GM18511 (cell line): ENCODE results near the gene TPCN1.

Experiments used
- ATAC-seq: cut with Tn5 transposase; IDR thresholded peaks from one replicate; pipeline ENCODE4 v1.9.1; 2021; ENCODE audit warnings: mild to moderate bottlenecking, moderate library complexity; ENCODE audit not compliant: unreplicated experiment

TPCN1 gene

GRCh38 chr12:113332688-113333417 lies 111.6 kb downstream of the TPCN1 start:
- ATAC-seq = no peak

DNA sequence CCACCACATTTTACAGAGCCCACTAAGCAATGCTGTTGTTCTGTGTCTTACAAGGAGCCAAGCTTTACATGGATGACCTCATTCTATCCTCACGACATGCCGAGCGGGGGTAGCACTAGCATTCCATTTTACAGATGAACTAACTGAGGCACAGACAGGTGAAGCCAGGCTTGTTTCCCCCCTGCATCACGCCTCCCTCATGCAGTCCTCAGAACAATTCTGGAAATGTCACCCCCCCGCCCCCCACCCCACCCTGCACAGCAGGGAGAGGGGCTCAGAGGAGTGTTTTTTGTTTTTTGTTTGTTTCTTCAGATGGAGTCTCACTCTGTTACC lies 112.1 kb downstream of the TPCN1 start:
- no peak for ATAC-seq

DNA sequence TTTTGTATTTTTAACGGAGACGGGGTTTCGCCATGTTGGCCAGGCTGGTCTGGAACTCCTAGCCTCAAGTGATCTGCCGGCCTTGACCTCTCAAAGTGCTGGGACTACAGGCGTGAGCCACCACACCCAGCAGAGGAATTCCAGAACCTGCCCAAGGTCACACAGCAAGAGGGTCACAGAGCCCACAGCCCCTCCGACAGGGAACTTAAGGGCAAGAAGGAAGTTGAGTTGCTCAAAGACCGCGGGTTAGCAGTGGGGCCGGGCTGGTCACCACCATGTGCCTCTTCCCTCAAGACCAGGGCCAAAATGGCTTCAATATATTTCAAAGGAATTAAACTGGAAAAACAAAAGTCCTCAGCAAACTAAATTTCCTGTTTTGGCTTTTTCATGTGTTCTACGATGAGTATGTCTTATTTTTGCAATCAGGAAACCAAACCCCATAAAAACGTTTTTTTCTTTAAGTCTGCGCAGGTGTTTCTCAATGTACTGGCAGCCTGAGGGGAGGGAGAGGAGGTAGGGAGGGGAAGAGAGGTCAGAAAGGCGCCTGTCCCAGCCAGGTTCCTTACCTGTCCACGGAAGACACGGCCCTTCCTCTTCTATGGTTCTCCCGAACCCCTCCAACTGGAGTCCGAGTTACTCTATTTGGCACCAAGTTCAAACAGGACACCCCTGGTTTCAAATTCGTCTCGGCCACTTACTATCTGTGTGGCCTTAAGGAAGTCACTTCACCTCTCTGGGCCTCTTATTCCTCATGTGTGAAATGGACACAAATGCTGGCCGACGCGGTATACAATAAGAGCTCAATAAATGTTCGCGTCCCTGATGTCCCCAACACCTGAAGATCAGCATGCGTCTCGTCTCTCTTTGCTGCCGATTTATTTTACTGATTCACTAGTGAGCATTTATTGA lies 112.9 kb downstream of the TPCN1 start:
- peak; percentile 34 for ATAC-seq

DNA sequence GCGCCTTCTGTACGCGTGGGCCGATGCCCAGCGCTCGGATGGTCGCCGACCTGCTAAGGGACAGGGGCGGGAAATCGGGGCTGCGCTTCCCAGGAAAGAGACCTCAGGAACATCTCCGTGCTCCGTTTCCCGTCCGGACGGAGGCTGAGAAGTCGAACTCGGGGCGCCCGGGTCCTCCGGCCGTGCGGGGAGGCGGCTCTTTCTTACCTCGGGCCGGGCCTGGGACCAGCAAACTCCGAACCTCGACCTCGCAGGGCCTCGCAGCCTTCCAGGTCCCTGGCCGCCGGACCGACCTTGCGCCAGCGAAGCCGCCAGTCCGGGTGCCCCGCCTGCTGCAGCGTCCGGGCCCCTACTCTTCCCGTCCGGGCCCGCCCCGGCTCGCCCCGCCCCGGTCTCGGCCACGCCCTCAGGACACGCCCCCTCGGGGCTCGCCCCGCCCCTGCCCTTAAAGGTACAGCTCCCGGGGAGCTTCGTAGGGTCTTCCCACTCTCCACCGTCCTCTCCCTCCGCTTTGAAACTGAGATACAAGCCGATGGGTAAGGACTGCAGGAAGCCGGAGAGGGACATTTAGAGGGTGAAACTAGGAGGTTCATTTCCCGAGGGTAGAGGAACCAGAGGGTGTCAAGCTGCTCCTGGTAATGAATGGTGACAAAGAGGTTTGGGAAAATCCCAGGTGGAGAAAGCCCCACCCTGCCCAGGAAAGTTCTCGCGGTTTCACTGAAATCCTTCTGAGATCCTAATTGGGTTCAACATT lies 113.7 kb downstream of the TPCN1 start, which contains the start of gene SLC8B1:
TSS of gene SLC8B1 (minus strand) at position 324 of the 754 bp plus-strand sequence. CDS start 2,231 bp downstream, outside the sequence.
- ATAC-seq = peak; percentile 97

DNA sequence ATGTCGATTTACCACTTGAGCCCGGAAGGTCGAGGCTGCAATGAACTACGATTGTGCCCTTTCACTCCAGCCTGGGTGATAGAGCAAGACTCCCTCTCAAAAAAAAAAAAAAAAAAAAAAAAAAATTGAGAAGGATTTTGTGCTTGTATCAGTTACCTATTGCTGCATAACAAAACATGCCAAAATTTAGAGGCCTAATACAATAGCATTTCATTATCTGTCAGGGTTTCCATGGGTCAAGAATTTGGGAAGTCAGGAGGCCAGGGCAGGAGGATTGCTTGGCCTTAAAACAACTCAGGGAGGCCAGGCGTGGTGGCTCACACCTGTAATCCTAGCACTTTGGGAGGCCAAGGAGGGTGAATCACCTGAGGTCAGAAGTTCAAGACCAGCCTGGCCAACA lies 118.3 kb downstream of the TPCN1 start:
- ATAC-seq = no peak

DNA sequence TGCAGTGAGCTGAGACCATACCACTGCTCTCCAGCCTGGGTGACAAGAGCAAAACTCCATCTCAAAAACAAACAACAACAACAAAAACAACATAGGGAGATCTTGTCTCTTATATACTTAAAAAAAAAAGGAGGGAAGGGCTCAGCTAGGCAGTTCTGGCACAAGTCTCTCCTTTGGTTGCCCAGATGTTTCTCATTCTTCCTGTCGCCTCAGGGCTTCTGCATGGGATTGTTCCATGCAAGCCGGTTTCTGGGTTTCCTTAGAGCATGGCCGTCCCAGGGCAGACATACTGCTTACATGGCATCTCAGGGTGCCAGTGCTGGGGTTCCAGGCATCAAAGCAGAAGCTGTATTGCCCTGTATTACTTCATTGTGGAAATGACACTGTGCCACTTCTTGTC lies 118.8 kb downstream of the TPCN1 start:
- no peak for ATAC-seq

DNA sequence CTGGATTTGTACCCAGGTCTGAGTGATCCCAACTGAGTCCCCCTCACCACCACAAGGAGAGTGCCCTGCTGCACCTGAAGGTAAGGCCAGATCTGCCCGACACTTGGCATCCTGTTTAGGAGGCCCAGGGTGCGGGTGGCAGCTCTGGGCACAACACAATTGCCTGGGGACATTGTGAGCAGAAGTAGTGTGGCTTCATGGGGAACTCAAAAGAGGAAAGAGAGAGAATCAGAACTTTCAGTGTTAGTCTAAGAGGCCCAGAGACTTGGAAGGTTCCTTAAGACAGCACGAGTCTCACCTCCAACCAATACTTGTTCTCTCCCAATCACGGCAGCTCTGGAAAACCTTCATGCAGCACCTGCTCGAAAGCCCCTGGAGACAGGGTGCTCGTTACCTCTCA lies 120.3 kb downstream of the TPCN1 start:
- ATAC-seq = no peak

DNA sequence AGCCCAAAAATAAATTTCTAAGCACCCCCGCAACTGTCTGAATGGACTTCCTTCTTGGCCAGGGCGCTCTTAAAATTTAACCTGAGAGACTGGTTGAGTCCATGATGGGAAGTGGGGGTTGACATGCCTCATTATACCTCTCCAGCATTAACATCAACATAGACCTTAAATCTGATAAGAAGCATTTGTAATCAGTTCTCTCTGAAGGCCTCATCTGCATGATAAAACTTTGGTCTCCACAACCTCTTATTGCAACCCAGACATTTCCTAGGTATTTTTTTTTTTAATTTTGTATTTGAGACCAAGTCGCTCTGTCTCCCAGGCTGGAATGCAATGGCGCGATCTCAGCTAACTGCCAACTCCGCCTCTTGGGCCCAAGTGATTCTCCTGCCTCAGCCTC lies 124.1 kb downstream of the TPCN1 start:
- ATAC-seq = no peak

DNA sequence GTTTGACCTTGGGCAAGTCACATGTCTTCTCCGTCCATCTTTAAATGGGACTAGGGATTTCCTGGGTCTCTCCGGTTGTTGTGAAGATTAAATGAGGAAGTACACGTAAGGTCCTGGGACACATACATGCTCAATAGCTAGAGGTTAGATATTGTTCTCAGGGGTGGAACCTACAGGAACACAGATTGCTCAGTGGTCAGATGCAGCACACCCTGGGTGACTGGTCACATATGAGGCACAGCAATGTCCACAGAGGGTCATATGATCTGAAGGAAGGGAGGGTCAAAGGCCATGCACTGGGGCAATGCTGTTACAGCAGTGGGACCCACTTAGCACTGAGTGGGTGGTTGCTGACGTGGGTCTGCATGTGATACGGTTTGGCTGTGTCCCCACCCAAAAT lies 125.1 kb downstream of the TPCN1 start:
- no peak for ATAC-seq

DNA sequence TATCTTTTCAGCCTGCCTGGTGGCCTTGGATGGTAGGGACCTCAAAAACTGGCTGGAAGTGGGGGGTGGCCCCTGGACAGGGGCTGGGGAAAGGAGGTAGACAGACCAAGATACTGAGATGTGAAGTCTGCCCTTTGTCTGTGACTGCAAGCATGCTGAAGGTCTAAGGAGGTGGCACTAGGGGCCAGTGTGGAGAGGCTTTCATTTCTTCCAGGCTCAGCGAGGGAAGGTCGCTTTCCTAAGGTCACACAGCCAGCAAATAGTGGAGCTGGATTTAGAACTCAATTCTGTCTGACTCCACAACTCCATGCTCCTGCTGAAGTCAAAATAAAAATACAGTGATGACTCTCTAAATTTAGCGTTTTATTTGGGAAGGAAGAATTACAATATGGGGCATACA lies 125.8 kb downstream of the TPCN1 start:
- no peak for ATAC-seq

- ATAC-seq = no peak
Observed at GRCh38 chr12:113347892-113348291, 126.6 kb downstream of the TPCN1 start.
